Mesenteric fat pad (tissue), 1 donor: ENCODE measurements around the gene SUPT20HL1. TPM values are rescaled to one million over a fixed set of nuclear protein-coding genes. Genes with fewer than 3 reads are reported as not detected.

Experiments used
- DNase-seq: peaks from one replicate; pipeline ENCODE4 v3.0.0-alpha.2; 2020; ENCODE audit warnings: low spot score
- total RNA-seq: library from RNA; stranded (reverse); fragmentation: NEBNext Ultra II Directional; extraction: Animal tissue kit (Norgen Biotek cat#: 25700); gene quantifications from one replicate; pipeline ENCODE4 v1.2.1, GENCODE V29; 2021
- donor health status: DM: yes; HTN: yes; CAD: no.

Gene SUPT20HL1
- total RNA-seq, 1 donor from 2014 or later = not detected

- DNase-seq = no peak
Observed at GRCh38 chrX:24396236-24396930, 35.9 kb downstream of the SUPT20HL1 start.

DNA sequence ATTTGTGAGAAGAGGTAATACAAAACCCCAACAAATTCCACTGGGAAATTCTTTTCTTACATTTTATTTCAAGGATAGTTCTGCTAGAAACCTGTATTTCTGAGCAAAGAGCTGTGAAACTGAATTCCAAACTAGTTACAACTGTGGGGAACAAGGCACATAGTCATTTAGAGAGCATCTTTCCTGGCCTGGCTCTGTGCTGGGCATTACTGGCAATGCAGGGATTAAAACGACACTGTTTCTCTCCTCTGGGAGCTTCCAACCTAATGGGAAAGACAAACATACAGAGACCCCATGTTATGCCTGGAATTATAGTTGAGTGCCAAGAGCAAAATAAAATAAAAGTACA, 36.5 kb downstream of the SUPT20HL1 start:
- no peak for DNase-seq

DNA sequence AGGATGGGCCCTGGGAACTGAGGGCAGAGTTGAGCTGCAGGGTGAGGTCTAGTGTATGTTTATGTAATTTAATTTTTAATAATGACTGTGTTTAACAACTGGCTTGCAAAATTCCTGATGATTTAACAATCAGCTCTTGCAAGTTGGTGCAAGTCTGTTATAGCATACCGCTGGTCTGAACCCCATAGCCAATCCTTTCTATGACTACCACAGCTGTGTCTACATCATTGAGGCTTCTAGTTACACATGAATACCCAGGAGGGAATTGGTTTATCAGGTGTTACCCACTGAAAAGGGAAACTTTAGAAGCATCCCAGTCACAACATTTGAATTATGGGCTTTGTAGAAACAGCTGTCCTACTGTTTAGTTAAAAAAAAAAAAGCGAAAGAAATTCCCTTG, 38.3 kb downstream of the SUPT20HL1 start:
- DNase-seq = no peak

- DNase-seq = no peak
Observed at GRCh38 chrX:24399550-24399949, 39.1 kb downstream of the SUPT20HL1 start.

DNA sequence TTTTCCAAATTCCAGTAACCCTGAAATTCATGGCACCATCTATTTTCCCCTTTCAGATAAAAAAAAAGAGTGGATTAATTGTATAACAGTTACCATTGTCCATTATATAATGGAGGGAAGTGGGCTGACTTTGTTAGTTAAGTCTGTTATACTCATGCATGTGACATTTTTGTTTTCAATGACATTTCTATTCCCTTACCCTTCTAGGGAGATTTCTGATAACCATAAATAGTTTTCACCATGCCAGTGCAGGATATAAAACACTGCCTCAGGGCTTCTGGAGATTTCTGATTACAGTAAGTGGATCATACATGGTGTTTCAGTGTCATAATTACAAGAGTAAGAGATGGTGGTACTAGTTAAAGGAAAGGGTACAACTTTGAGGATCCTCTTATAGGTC, 45.5 kb downstream of the SUPT20HL1 start:
- DNase-seq = no peak

Other genes starting within 250 kb of the SUPT20HL1 start
- 58.3 TPM for gene ZFX, start 210.9 kb upstream of the SUPT20HL1 start, total RNA-seq
- gene SUPT20HL2, start 46.6 kb upstream of the SUPT20HL1 start, total RNA-seq = not detected
- 8.5 TPM for gene PDK3, start 104.6 kb downstream of the SUPT20HL1 start, total RNA-seq